DMS53 (cell line): ENCODE results near the gene PRKAR1B.
"Not testable (repeated sequence)": the region's sequence is repeated elsewhere in the genome, so short reads cannot be mapped to it uniquely, and the experiment has no call there.

ENCODE experiments used
- DNase-seq: peaks from one replicate; lab custom pipeline; 2025; lab: John Stamatoyannopoulos, UW

Gene PRKAR1B

DNA sequence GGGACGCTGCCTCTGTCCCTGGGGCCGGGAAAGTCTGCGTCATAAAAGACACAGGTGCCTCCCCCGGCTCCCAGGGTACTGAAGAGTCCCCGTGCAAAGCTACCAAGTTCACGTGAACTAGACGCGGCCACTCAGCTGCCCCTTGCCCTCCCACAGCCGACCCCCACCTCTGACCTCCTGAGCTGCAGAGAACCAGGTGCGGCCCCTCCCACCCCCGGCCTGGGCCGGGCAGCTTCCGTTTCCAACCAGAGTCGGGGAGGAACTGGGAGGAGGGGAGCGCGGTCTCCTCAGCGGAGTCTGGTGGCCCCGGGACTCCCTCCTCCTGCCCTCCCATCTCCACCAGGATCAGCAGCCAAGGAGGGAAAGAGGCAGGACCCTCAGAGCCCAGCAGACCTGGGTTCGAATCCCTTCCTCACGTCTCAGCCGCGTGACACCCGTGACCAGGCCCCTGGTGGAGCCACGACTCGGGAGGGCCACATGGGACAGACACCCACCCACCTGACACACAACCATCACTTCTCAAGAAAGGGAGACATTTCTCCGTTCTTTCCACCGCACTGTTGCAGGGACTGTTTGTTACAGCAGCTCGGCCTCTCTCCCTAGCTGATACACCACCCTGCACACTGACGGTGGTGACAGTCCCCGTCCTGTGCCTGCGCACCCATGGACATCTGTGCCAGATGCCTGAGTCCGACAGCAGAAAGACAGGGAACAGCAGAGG, 170.1 kb downstream of the PRKAR1B start:
- DNase-seq: no peak

- no peak for DNase-seq
These were observed 170.7 kb downstream of the PRKAR1B start for GRCh38 chr7:556291-556826.

GRCh38 chr7:555551-556160, 171.4 kb downstream of the PRKAR1B start:
- no peak for DNase-seq

- DNase-seq: peak; percentile 75
These were observed 173.4 kb downstream of the PRKAR1B start for GRCh38 chr7:553636-554111.

DNA sequence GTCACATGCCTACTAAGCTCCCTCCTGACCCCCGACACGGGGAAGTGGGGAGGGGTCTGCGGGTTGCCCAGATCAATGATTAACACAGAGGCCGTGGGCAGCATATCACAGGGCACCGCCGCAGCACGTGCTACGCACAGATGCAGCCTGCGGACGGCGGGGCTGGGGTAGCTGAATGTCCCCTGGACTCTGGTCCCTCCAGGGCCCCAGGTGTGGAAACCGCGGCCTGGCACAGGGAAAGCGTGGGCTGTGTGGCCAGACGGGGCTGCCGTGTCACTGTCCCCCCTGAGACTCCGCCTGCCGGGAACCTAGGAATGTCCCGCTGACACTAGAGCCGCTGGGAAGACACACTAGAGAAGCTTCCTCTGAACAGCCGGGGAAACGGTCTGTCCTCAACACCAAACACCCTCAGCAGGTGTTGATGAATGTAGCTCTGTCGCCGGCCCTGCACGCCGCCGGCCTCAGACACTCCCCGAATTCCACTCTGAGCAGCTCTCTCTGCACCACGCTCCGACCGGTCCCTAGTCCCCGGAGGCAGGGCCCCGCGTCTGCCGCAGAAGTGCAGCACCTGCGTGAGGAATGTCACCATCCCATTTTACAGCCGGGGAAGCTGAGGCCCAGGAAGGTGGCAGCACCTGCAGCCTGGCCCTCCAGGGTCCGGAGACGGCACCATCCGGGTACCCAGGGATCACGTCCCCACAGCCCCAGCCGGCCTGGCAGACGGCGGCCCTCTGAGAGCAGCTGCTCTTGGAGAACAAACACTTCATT, 174.0 kb downstream of the PRKAR1B start:
- peak; percentile 75 for DNase-seq

DNA sequence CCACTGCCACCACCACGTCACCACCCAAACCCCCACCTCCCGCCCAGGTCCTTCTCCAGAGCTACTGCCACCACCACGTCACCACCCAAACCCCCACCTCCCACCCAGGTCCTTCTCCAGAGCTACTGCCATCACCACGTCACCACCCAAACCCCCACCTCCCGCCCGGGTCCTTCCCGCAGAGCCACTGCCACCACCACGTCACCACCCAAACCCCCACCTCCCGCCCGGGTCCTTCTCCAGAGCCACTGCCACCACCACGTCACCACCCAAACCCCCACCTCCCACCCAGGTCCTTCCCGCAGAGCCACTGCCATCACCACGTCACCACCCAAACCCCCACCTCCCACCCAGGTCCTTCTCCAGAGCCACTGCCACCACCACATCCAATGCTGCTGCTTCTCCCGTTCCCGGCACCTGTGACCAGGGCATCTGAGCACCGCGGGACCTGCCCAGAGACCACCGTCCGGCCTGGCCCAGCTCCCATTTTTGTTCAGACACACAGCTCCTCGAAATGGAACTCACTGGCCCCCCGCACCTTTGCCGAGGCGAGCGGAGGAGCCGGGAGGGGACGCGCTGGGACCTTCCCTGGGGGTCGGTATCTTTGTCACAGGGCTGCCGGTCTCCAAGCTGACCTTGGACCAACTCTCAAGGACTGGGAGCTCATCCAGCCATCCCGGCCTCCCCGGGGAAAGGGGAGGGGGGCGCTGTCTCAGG, 174.8 kb downstream of the PRKAR1B start:
- not testable (repeated sequence) for DNase-seq

DNA sequence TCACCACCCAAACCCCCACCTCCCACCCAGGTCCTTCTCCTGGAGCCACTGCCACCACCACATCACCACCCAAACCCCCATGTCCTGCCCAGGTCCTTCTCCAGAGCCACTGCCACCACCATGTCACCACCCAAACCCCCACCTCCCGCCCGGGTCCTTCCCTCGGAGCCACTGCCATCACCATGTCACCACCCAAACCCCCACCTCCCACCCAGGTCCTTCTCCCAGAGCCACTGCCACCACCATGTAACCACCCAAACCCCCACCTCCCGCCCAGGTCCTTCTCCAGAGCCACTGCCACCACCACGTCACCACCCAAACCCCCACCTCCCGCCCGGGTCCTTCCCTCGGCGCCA, 175.5 kb downstream of the PRKAR1B start:
- not testable (repeated sequence) for DNase-seq

DNA sequence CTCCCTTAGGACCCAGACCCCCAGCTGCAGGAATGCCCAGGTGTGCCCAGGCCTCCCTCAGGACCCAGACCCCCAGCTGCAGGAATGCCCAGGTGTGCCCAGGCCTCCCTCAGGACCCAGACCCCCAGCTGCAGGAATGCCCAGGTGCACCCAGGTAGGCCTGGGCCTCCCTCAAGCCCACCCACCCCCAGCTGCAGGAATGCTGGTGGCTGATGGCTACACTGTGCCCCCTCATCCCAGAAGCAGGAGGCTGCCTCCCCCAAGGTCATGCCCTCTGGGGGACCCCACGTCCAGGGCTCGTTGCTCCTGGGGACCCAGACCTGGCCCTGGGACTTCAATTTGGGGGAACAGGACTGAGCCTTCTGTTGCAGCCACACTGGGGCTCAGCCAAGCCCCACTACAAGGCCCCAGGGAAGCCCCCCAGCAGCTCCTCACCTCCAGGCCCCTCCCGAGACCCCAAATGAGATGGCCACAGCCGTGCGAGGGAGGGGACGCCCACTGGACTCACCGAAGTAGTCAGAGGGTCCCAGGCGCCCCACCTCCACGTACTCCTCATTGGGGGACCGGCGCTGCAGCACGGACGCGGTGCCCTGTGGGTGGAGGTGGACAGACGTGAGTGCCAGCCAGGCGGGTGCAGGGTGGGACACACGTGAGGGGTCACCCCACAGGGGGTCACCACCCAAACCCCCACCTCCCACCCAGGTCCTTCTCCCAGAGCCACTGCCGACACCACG, 176.0 kb downstream of the PRKAR1B start:
- no peak for DNase-seq

DNA sequence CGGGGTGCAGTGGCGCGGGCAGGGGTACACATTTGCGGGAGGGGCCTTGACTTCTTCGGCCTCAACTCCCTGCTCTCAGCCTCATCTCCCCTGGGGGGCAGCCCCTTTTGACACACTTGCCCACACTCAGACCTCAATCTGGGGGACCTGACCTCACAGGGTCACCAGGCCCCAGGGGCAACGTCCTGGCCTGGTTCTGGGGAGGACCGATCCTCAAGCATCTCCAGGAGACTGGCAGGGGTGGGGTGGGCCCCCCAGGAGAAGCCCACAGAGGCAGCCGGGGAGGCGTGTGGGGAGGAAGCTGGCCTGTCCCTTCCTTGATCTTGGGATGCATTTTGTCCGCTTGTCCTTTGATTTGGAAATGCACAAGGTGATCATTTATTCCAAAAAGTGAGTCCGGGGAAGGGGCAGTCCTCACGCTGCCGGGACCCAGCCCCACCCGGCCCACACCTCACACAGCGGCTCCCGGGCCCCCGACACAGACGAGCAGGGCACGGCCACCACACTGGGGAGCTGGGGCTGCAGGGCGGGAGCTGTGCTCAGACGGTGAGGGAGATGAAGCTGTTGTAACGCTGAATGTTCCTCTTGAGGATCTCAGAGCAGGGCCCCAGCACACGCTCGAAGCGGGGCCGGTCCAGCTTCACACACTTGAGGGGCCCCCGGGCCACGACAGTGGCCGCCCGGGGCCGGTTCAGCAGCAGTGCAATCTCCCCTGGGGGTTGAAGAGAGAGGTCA, 177.0 kb downstream of the PRKAR1B start:
- no peak for DNase-seq

DNA sequence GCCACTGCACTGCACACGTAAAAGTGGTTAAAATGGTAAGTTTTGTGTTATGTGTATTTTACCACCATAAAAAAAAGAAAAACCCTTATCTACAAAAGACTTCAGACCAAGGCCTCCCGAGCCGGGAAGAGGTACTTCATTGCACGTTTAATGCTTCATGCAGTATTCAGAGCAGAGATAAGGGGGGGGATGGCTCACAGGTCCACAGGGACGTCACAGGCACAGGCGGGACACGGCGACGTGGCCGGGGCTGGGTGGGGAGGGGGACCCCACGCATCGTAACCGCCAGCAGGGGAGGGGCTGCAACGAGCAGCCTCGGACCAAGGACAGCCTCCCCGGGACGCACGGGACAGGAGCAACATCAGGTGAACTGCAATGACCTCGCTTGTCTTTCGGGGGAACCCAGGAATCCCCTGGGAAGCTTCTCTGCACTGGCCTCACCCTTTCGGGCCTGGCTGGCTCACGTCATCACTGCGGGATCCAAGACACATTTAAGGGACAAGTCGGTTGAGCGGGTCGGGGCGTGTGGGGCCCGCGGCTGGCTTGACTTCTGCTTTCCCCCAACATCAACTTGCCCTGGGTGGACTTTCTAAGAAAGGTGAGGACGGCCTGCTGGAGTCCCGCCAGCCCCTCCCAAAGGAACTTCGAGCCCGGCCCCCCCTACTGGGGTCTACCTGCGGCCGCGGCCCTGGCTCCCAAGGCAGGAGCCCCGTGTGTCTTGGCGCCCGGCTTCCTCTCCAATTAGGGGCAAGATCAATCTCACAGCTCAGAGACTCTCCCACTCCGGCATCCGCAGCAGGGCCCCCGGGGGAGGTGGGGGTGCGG, 177.8 kb downstream of the PRKAR1B start:
- no peak for DNase-seq

- DNase-seq: no peak
These were observed 178.7 kb downstream of the PRKAR1B start for GRCh38 chr7:548401-548800.

- DNase-seq: no peak
These were observed 181.6 kb downstream of the PRKAR1B start for GRCh38 chr7:545470-545869.

DNA sequence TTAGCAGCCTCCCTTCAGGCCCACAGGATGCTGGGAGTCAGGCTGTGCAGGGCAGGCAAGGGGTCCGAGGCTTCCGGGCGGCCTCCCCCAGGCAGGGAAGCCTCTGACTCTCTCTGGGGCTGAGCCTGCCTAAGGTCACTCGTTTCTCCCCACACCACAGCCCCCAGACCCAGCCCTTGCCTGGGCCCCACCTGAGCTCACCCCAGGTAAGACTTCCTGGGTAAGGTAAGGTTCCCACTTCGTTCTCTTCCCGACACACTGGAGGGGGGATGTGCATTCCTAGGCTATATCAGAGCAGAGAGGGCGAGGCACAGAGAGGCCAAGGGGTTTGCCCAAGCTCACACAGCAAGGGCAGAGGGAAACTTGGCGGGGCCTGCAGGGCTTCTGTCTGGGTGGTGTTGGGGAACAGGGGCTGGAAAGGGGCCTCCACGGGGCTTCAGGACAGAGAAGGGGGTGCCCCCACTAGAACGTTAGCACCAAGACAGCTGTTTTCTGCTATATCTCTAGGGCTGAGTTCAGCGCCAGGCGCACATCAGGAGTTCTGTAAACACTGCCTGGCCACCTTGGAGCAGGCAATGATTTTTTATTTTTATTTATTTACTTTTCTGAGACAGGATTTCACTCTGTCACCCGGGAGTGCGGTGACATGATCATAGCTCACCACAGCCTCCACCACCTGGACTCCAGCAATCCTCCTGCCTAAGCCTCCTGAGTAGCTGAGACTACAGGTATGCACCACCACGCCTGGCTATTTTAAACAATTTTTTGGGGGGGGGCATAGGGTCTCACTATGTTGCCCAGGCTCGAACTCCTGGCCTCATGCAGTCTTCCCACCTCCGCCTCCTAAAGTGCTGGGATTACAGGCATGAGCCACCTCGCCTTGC, 182.5 kb downstream of the PRKAR1B start:
- no peak for DNase-seq

GRCh38 chr7:543501-544337, 183.4 kb downstream of the PRKAR1B start:
- no peak for DNase-seq

GRCh38 chr7:542713-543500, 184.2 kb downstream of the PRKAR1B start:
- no peak for DNase-seq

GRCh38 chr7:542131-542712, 184.9 kb downstream of the PRKAR1B start:
- DNase-seq: no peak

- DNase-seq: no peak
These were observed 185.4 kb downstream of the PRKAR1B start for GRCh38 chr7:541661-542060.
